Measurements from ENCODE around the gene RASD2. TPM values are rescaled to one million over a fixed set of nuclear protein-coding genes. Genes with fewer than 3 reads are reported as not detected.

Gene RASD2
- total RNA-seq, 1 donor from 2014 or later, result 0.16 TPM

DNA sequence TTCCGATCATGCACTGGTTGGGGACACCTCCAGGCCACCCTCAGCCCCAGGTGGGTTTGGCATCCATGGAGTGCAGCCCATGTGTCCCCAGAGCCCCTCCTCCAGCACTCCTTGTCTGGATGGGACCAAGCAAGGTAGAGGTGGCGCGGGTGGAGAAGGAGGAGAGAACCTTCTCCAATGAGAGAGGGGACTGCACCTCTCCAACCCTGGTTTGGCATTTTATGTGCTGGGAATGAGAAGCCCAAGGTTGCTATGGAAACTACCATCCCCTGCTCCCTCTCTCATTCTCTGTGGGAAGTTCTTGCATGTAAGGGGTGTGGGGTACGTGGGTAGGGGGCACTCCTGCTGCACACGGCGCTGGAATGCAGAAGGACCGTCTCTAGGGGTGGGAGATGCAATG lies 21.8 kb upstream of the RASD2 start:
- H3K27me3 ChIP-seq (ENCODE audit: insufficient read depth, low read length), result peaks cover 35% of the 10 kb centered on the region
- DNase-seq (ENCODE audit: low read depth), result no peak
- H3K27ac ChIP-seq (ENCODE audit: low read depth, low read length), result no peak overlapping the region
- no peaks in the 10 kb centered on the region for H3K36me3 ChIP-seq (ENCODE audit: insufficient read depth, low read length)
- no peaks in the 10 kb centered on the region for H3K9me3 Mint-ChIP-seq (ENCODE audit: unreplicated experiment)
- H4K20me1 ChIP-seq (ENCODE audit: insufficient read depth, low read length), result no peaks in the 10 kb centered on the region
- no peak overlapping the region for H3K9ac ChIP-seq (ENCODE audit: low read length)
- no peaks in the 10 kb centered on the region for H3K36me3 Mint-ChIP-seq (ENCODE audit: low read depth, unreplicated experiment)
- H3K27ac Mint-ChIP-seq (ENCODE audit: unreplicated experiment), result no peak overlapping the region
- TF ChIP-seq, protein P1, sequence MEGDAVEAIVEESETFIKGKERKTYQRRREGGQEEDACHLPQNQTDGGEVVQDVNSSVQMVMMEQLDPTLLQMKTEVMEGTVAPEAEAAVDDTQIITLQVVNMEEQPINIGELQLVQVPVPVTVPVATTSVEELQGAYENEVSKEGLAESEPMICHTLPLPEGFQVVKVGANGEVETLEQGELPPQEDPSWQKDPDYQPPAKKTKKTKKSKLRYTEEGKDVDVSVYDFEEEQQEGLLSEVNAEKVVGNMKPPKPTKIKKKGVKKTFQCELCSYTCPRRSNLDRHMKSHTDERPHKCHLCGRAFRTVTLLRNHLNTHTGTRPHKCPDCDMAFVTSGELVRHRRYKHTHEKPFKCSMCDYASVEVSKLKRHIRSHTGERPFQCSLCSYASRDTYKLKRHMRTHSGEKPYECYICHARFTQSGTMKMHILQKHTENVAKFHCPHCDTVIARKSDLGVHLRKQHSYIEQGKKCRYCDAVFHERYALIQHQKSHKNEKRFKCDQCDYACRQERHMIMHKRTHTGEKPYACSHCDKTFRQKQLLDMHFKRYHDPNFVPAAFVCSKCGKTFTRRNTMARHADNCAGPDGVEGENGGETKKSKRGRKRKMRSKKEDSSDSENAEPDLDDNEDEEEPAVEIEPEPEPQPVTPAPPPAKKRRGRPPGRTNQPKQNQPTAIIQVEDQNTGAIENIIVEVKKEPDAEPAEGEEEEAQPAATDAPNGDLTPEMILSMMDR (IDR thresholded peaks at IDR 0.05; ENCODE audit: insufficient read depth, low read depth, low read length), result no peak
- TF ChIP-seq EZH2 (IDR thresholded peaks at IDR 0.05; ENCODE audit: insufficient read depth, low read length), result no peak
- no peak overlapping the region for H2AFZ ChIP-seq (ENCODE audit: low read depth, low read length)
- no peaks in the 10 kb centered on the region for H3K79me2 ChIP-seq (ENCODE audit: insufficient read depth, low read length)
- no peak overlapping the region for H3K4me3 Mint-ChIP-seq (ENCODE audit: unreplicated experiment)
- no peak overlapping the region for H3K4me3 ChIP-seq (ENCODE audit: insufficient read depth, low read depth, low read length)
- no peaks in the 10 kb centered on the region for H3K4me1 ChIP-seq (ENCODE audit: insufficient read depth, low read length)
- no peaks in the 10 kb centered on the region for H3K9me3 ChIP-seq (ENCODE audit: insufficient read depth, low read depth, low read length)
- H3K27me3 Mint-ChIP-seq (ENCODE audit: low read depth, unreplicated experiment), result peaks cover 59% of the 10 kb centered on the region
- no peak for FAIRE-seq
- H3K4me2 ChIP-seq (ENCODE audit: low read length), result no peak overlapping the region
- H3K4me1 Mint-ChIP-seq (ENCODE audit: low read depth, unreplicated experiment), result peaks cover 4% of the 10 kb centered on the region

DNA sequence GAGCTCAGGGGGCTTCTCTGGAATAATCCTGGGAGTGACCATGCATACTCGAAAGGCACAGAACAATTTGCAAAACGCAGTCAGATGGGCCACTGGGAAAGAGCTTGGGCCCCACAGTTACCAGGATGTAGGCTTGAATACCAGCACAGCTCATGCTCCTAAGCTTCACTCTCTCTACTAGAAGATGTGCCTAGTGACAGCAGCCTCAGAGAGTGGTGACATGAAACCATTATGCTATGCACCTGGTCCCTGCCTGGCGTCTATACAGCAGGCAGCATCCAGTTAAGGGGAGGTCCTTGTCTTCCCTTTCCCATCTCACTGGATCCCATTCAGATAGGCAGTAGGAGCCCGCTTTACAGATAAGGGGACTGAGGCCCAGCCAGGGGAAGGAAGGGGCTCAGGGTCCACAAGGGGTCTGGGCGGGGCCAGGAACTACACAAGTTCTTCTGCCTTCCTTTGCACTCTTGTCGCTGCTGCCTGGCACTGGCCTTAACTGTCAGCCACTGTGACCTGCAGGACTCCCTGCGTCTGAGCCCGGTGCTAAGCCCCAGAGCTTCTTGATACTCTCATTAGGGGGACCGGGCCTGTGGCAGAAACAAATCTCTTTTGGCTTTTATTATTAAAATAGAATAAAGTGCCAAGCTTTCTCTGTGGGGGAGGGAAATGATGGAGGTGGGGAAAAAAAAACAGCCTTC lies 21.2 kb upstream of the RASD2 start:
- Histone ChIP-seq H3K9ac (ENCODE audit: low read length) (no peak overlapping the region), H3K36me3 (ENCODE audit: insufficient read depth, low read length) (no peaks in the 10 kb centered on the region), H3K4me2 (ENCODE audit: low read length) (no peak overlapping the region), H3K4me3 (ENCODE audit: insufficient read depth, low read depth, low read length) (no peak overlapping the region), H3K4me1 (ENCODE audit: insufficient read depth, low read length) (no peaks in the 10 kb centered on the region), H3K9me3 (ENCODE audit: insufficient read depth, low read depth, low read length) (no peaks in the 10 kb centered on the region), H3K79me2 (ENCODE audit: insufficient read depth, low read length) (no peaks in the 10 kb centered on the region), H3K27me3 (ENCODE audit: insufficient read depth, low read length) (peaks cover 31% of the 10 kb centered on the region), H2AFZ (ENCODE audit: low read depth, low read length) (no peak overlapping the region), H4K20me1 (ENCODE audit: insufficient read depth, low read length) (no peaks in the 10 kb centered on the region), H3K27ac (ENCODE audit: low read depth, low read length) (no peak overlapping the region)
- DNase-seq (ENCODE audit: low read depth) (no peak), FAIRE-seq (no peak)
- H3K9me3 Mint-ChIP-seq (ENCODE audit: unreplicated experiment), result no peaks in the 10 kb centered on the region
- peaks cover 4% of the 10 kb centered on the region for H3K4me1 Mint-ChIP-seq (ENCODE audit: low read depth, unreplicated experiment)
- H3K4me3 Mint-ChIP-seq (ENCODE audit: unreplicated experiment), result no peak overlapping the region
- peaks cover 54% of the 10 kb centered on the region for H3K27me3 Mint-ChIP-seq (ENCODE audit: low read depth, unreplicated experiment)
- TF ChIP-seq EZH2 (IDR thresholded peaks at IDR 0.05; ENCODE audit: insufficient read depth, low read length), result no peak
- TF ChIP-seq, protein P1 (IDR thresholded peaks at IDR 0.05; ENCODE audit: insufficient read depth, low read depth, low read length), result no peak
- H3K27ac Mint-ChIP-seq (ENCODE audit: unreplicated experiment), result no peak overlapping the region
- no peaks in the 10 kb centered on the region for H3K36me3 Mint-ChIP-seq (ENCODE audit: low read depth, unreplicated experiment)

All from astrocyte (in vitro differentiated cells and primary cell).